Kasumi-1 (cell line): Measurements from ENCODE around the gene STIM2.
"Not testable (repeated sequence)": the region's sequence is repeated elsewhere in the genome, so short reads cannot be mapped to it uniquely, and the experiment has no call there.

ENCODE experiments used
- DNase-seq, 2 experiments: peaks; one replicate each; lab custom pipeline; 2025; lab: John Stamatoyannopoulos, UW

STIM2 gene

DNA sequence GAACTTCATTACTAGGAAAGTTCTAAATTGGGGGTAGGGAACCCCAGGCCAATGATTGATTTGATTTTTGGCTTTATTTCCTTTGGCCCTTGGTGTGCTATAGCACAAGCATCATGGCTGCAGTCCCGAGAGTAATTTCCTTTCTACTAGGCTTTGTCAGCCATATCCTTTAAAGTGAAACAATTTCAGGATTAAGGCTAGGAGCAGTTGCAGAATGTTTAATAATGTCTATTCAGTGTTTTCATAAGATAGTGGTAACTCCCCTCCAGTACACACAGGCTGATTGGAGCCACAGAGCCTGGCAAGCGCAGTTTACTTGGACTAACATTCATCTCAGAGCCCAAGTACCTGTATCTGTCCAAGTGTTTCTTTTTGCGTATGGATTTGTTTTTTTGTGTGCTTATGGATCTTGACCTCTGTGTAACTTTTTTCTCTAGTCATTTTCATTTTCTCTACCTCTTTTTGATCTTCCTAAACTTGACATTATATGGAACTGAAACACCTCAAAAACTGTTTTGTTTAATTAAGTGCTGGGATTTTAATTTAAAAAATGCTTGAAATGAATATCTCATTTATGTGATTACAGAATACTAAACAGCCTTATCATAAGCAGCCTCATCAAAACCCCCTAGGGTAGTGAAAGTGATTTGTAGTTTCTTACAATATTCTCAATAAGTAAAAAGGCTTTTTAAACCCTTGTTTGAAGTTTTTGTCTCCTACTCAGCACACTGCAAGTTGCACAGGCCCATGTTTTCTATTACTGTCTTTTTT is 7.5 kb downstream of the STIM2 start:
- no peak for DNase-seq

- DNase-seq: no peak
These were observed 10.1 kb downstream of the STIM2 start for GRCh38 chr4:26870576-26871262.

- DNase-seq: no peak
These were observed 11.0 kb downstream of the STIM2 start for GRCh38 chr4:26871611-26872010.

DNA sequence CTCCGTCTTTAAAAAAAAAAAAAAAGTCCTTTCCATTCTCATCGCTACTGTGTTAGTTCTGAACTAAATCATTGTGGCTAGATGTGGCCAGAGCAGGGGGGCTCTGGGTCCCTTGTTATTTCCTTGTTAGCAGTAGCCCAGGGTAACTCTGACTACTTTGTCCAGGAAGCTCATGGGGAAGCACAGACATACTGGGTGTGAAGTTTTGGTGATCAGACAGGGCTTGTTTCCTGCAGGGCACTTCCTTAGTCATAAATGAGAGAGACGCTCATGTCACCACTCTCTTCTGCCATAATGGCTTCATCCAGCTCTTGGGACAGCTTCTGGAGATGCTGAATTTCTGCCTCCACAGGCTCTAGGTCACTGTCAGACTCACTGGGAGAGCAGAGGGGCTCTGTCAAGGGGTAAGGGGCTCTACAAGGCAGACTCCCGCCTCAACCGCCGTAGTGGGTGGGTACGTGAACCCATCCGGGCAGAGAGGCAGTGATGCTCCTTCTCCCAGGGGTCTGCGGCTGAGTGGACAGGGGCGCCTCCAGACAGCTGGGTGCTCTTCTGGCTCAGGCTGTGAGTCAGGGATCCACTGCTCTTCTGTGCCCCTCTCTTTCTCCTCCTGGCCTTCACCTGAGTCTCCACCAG is 12.9 kb downstream of the STIM2 start:
- DNase-seq: peak; percentile 71 to 83

GRCh38 chr4:26874110-26874509 is 13.5 kb downstream of the STIM2 start:
- DNase-seq: no peak

GRCh38 chr4:26877406-26877805 is 16.8 kb downstream of the STIM2 start:
- no peak for DNase-seq

DNA sequence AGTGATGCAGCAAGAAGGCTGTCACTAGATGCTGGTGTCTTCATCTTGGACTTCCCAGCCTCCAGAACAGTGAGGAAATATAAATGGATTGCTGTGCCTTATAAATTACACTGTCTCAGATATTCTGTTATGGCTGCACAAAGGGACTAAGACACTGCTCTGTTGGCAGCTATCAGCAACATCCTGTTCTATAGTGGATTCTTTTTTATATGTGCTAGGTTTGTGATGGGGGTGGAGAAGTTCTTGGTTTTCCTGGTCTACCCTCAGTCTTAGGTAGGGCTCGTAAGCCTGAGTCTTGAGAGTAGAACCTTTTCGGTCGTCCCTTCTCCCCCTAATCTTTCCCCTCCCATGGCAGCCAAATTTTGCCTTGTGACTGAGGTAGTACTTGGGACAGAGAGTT is 17.3 kb downstream of the STIM2 start:
- DNase-seq: no peak

GRCh38 chr4:26878794-26879391 is 18.3 kb downstream of the STIM2 start:
- DNase-seq: no peak

DNA sequence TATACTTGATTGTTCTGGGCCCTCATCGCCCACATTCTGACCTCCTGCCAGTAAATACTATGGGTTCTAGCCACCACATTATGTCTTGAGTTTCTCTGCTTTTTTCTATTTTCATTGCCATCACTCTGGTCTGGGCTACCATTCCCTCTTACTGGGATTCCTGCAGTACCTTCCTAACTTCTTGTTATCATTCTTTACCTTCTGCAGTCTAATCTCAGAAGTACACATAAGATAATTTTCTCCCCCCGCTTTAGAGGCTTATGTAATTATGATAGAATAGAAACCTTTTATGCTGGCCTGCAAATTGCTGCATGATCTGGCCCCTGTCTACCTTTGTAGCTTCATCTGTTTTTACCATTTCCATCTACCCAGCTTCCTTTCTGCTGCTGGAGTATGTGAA is 19.2 kb downstream of the STIM2 start:
- DNase-seq: no peak

DNA sequence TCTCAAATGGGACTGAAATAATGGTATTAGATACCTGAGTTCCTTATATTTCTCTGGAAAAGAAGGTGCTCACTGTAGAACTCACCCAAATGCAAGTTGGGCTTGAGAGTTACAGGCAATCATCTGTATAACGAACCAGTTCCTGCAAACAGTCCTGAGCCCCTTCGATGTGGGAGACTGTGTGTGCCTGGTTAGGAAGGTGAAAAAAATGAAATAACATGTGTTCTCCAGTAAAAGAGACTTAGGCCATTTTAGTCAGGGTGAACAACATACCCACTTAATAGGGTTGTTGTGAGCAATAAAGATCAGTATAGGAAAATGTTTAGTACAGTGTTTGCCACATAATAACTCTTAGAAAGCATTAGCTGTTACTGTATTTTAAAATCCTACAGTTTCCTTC is 23.4 kb downstream of the STIM2 start:
- DNase-seq: no peak

DNA sequence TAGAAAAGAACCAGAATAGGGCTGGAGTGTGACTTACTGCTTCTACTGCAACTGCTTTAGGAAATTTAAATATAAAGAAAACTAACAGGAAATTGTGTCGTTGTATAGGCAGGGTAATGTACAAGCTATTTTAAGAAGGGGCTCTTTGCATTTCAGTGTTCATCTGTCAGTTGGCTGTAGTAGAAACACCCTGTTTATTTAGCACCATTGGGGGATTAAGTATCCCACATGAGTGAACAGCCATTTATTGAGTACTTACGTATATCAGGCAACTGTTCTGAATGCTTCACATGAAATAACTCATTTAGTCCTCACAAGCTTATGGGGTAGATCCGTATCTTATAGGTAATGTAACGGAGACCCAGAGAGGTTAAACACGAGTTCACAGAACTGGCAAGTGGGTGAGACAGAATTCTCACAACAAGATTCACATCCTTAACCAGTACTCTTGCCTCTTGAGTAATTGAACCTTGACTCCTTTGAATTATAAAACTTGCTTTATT is 23.9 kb downstream of the STIM2 start:
- DNase-seq: no peak

- peak; percentile 96 to 98 for DNase-seq
These were observed 25.3 kb downstream of the STIM2 start for GRCh38 chr4:26885912-26886274.

DNA sequence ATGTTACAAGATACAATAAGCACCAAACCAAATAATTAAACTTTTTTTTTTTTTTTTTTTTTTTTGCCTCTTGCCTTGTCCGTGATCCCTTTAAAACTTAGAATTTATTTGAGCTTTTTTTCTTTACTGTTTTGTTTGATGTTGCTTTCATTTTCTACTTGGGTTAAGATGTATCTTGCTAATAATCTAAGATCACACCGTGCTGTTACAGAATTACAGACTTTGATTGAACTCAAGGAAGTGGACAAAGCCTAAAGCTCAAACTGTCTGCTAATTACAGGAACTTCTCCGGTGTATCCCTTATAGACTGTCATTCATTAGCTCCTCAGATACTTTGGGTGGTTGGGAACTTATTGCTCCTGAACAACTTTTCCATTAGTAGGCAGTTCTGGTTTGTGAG is 26.5 kb downstream of the STIM2 start:
- DNase-seq: no peak

- DNase-seq: no peak
These were observed 27.2 kb downstream of the STIM2 start for GRCh38 chr4:26887809-26888208.

DNA sequence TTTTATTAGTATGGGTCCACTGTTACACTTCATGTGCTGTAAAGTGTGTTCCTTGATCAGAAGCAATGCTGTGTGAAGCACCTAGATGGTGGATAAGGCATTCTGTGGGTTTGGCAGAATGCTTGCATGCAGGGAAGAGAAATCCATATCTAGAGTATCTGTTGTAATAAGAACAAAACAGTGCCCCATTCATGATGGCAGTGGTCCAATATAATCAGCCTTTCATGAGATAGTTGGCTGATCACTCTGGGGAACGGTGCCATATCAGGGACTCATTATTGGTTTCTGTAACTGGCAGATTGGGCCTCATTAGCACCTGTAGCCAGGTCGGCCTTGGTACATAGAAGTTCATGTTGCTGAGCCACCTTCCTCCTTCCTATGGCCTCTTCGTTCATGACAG is 28.7 kb downstream of the STIM2 start:
- DNase-seq: no peak

DNA sequence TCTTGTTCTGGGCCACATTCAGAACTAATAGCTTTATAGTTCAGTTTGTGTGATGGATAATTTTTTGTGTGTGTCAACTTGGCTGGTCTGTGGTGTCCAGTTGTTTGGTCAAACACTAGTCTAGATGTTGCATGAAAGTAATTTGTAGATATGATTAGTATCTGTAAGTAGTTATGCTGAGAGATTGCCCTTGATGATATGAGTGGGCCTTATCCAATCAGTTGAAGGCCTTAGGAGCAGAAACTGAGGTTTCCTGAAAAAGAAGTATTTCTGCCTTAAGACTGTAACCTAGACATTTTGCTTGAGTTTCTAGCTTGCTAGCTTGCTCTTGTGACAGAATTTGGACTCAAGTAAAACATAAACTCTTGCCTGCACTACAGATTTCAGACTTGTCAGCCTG is 30.4 kb downstream of the STIM2 start:
- no peak for DNase-seq

- no peak for DNase-seq
These were observed 31.2 kb downstream of the STIM2 start for GRCh38 chr4:26891867-26892266.

DNA sequence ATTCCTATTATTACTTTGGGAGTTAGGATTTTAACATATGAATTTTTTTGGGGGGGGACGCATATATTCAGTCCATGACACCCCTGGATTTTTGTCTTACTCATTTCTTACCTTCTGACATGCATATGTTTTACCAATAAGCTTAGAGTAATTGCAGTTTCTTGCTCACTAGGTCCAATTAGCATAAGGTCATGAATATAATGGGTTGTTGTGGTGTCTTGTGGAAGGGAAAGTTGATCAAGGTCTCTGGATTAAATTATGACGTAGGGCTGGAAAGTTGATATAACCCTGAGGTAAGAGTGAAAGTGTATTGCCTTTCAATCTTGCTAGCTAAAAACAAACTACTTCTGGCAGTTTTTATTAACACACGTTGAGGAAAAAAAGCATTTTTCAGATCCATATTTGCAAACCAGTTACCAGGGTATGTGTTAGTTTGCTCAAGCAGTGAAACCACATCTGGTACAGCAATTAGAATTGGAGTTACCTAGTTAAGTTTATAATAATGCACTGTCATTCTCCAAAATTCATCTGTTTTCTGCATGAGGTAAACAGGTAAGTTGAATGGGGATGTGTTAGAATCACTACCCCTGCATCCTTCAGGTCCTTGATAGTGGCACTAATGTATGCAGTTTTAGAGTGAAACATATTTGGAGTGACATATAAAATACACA is 32.0 kb downstream of the STIM2 start:
- no peak for DNase-seq

- no peak for DNase-seq
These were observed 32.9 kb downstream of the STIM2 start for GRCh38 chr4:26893491-26893890.

- DNase-seq: not testable (repeated sequence)
These were observed 34.2 kb downstream of the STIM2 start for GRCh38 chr4:26894881-26895280.

DNA sequence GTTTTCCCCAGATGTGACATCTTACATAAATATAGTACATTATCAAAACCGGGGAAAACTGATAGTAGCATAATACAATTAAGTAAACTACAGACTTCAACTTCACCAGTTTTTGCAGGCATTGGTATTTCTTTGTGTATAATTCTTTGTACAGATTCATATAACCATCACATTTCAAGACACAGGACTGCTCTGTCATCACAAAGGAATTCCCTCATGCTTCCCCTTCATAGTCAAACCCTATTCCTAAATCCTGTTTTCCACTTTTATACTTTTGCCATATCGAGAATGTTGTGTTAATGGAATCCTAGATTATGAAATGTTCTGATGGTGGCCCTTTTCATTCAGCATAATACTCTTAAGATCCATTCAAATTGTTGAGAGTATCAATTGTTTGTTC is 36.0 kb downstream of the STIM2 start:
- no peak for DNase-seq

DNA sequence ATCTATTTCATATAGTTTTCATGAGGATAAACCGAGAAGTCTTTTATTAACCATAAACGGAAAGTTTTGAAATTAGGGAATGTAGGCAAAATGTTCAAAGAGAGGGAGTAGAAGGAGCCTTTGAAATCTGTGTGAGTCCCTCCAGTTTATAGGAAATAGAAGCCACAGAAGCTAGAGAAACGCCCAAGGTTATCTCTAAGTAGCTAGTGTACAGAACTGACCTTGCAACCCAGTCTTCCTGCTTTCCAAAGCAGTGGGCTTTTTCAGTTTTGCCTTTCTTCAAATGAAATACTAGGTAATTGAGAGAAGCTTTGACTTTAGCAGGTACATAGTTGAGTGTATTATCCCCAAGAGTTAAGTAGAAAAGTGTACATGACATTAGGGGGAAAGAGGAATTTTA is 39.4 kb downstream of the STIM2 start:
- DNase-seq: peak; percentile 17 to 20
